Parathyroid adenoma (tissue), 2 donors: ENCODE results near the gene MLLT3.

Experiments
- H2AFZ ChIP-seq: fragments of 300-600 bp; sonication (generic); one replicate; pipeline ENCODE4 v1.7.0; 2017; ENCODE audit warnings: antibody characterized with exemption, mild to moderate bottlenecking
- H3K27ac ChIP-seq: fragments of 300-600 bp; sonication (generic); one replicate; pipeline ENCODE4 v1.7.0; 2017
- H3K27me3 ChIP-seq: fragments of 300-600 bp; sonication (generic); one replicate; pipeline ENCODE4 v1.7.0; 2017; ENCODE audit warnings: low read length; ENCODE audit not compliant: control insufficient read depth, insufficient read depth
- H3K36me3 ChIP-seq: fragments of 300-600 bp; sonication (generic); one replicate; pipeline ENCODE4 v1.7.0; 2017; ENCODE audit warnings: low read length; ENCODE audit not compliant: control insufficient read depth, insufficient read depth
- H3K4me1 ChIP-seq: fragments of 300-600 bp; sonication (generic); one replicate; pipeline ENCODE4 v1.7.0; 2017; ENCODE audit warnings: control low read depth
- H3K4me2 ChIP-seq: fragments of 300-600 bp; sonication (generic); one replicate; pipeline ENCODE4 v1.7.0; 2017; ENCODE audit warnings: low read length
- H3K4me3 ChIP-seq: fragments of 300-600 bp; sonication (generic); one replicate; pipeline ENCODE4 v1.7.0; 2017; ENCODE audit warnings: low read depth, low read length
- H3K79me2 ChIP-seq: fragments of 300-600 bp; sonication (generic); one replicate; pipeline ENCODE4 v1.7.0; 2017; ENCODE audit warnings: control low read depth
- H3K9ac ChIP-seq: fragments of 300-600 bp; sonication (generic); one replicate; pipeline ENCODE4 v1.7.0; 2017; ENCODE audit warnings: mild to moderate bottlenecking
- H3K9me3 ChIP-seq: fragments of 300-600 bp; sonication (generic); one replicate; pipeline ENCODE4 v1.7.0; 2017; ENCODE audit warnings: low read length; ENCODE audit not compliant: control insufficient read depth
- TF ChIP-seq, protein P1 (sequence below): fragments of 300-600 bp; sonication (generic); IDR thresholded peaks from one replicate; pipeline ENCODE4 v1.7.0; 2017; ENCODE audit warnings: antibody characterized with exemption, mild to moderate bottlenecking
- donor health status: primary hyperparathyroidism.

MLLT3 gene

DNA sequence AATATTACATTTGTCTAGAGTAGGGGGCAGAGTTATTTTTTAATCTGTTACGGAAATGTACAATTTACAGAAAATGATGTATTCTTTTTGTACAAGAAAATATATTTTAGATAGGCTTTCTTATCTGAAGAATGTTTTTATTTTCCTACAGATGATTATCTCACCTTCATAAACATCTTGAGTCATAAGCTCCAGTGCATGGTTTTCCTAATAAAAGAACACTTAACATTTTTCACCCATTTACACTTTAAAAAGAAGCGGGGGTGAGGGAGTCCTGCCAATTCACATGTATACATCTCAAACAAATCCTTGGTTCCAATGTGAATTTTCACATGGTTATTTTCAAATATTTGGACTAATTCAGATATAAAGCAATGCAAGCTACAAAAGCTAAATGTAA lies 85.0 kb downstream of the MLLT3 start:
- no peaks in the 10 kb centered on the region for H3K27me3 ChIP-seq

DNA sequence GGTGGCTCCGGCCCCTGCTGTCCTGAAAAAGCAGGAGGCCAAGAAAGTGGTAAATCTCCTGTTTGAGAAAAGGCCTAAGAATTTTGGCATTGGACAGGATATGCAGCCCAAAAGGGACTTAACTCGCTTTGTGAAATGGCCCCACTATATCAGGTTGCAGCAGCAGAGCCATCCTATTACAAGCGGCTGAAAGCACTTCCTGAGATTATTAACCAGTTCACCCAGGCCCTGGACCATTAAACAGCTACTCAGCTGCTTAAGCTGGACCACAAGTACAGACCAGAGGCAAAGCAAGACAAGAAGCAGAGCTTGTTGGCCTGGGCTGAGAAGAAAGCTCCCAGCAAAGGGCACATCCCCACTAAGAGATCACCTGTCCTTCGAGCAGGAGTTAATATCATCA lies 89.7 kb downstream of the MLLT3 start:
- Histone ChIP-seq H3K27me3 (no peaks in the 10 kb centered on the region), H2AFZ (no peak overlapping the region), H3K4me1 (no peaks in the 10 kb centered on the region), H3K9ac (no peak overlapping the region), H3K9me3 (no peaks in the 10 kb centered on the region), H3K79me2 (no peaks in the 10 kb centered on the region), H3K27ac (no peak overlapping the region), H3K36me3 (no peaks in the 10 kb centered on the region), H3K4me3 (no peak overlapping the region), H3K4me2 (no peak overlapping the region)
- TF ChIP-seq, protein P1, sequence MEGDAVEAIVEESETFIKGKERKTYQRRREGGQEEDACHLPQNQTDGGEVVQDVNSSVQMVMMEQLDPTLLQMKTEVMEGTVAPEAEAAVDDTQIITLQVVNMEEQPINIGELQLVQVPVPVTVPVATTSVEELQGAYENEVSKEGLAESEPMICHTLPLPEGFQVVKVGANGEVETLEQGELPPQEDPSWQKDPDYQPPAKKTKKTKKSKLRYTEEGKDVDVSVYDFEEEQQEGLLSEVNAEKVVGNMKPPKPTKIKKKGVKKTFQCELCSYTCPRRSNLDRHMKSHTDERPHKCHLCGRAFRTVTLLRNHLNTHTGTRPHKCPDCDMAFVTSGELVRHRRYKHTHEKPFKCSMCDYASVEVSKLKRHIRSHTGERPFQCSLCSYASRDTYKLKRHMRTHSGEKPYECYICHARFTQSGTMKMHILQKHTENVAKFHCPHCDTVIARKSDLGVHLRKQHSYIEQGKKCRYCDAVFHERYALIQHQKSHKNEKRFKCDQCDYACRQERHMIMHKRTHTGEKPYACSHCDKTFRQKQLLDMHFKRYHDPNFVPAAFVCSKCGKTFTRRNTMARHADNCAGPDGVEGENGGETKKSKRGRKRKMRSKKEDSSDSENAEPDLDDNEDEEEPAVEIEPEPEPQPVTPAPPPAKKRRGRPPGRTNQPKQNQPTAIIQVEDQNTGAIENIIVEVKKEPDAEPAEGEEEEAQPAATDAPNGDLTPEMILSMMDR = no peak

More for the DNA sequence above, 85.0 kb downstream of the MLLT3 start:
- Histone ChIP-seq H3K36me3 (no peaks in the 10 kb centered on the region), H3K4me2 (no peak overlapping the region), H3K4me1 (no peaks in the 10 kb centered on the region), H3K9ac (no peak overlapping the region), H3K79me2 (peaks cover 3% of the 10 kb centered on the region), H2AFZ (no peak overlapping the region), H3K27ac (no peak overlapping the region), H3K4me3 (no peak overlapping the region), H3K9me3 (no peaks in the 10 kb centered on the region)
- TF ChIP-seq, protein P1 = no peak

DNA sequence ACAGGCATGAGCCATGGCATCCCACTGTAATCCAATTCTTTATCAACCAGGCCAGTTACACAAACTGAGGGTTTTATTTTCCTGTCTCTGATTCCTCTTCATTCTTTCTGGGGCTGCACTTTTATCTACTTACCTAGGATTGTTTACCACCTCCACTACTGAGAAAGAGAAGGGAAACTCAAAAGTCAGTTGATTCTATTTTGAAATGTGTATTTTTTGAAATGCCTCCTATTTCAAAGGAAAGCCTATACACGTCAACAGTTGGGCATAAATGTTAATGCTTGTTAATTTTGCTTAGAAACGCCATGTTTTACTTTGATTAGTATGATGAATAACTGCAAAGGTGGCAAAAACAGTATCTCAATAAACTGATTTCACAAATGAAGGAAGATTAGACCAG lies 92.5 kb downstream of the MLLT3 start:
- Histone ChIP-seq H3K9ac (no peak overlapping the region), H3K27ac (no peak overlapping the region), H2AFZ (no peak overlapping the region), H3K4me3 (no peak overlapping the region), H3K36me3 (no peaks in the 10 kb centered on the region), H3K4me1 (no peaks in the 10 kb centered on the region), H3K27me3 (no peaks in the 10 kb centered on the region), H3K9me3 (no peaks in the 10 kb centered on the region), H3K79me2 (no peaks in the 10 kb centered on the region), H3K4me2 (no peak overlapping the region)
- TF ChIP-seq, protein P1 = no peak

DNA sequence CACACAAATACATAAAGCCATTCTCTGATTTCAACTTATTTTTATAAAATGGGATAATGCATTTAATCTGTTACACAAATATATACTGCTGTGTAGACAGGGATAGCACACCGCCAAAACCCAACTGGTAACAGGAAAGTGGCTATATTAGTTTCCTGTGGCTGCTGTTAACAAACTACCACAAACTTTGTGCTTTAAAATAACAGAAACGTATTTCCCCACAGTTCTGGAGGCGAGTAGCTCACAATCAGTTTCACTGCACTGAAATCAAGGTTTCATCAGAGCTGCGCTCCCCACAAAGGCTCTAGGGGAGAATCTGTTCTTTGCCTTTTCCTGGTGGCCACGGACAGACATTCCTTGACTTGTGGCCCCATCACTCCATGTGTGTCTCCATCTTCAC lies 94.0 kb downstream of the MLLT3 start:
- no peaks in the 10 kb centered on the region for H3K9me3 ChIP-seq
- TF ChIP-seq, protein P1 = no peak
- H3K4me1 ChIP-seq = no peaks in the 10 kb centered on the region
- H3K27me3 ChIP-seq = no peaks in the 10 kb centered on the region
- no peak overlapping the region for H3K27ac ChIP-seq
- H3K4me3 ChIP-seq = no peak overlapping the region
- no peak overlapping the region for H3K4me2 ChIP-seq
- H3K79me2 ChIP-seq = peaks cover 3% of the 10 kb centered on the region
- H3K36me3 ChIP-seq = no peaks in the 10 kb centered on the region
- no peak overlapping the region for H2AFZ ChIP-seq
- H3K9ac ChIP-seq = no peak overlapping the region

DNA sequence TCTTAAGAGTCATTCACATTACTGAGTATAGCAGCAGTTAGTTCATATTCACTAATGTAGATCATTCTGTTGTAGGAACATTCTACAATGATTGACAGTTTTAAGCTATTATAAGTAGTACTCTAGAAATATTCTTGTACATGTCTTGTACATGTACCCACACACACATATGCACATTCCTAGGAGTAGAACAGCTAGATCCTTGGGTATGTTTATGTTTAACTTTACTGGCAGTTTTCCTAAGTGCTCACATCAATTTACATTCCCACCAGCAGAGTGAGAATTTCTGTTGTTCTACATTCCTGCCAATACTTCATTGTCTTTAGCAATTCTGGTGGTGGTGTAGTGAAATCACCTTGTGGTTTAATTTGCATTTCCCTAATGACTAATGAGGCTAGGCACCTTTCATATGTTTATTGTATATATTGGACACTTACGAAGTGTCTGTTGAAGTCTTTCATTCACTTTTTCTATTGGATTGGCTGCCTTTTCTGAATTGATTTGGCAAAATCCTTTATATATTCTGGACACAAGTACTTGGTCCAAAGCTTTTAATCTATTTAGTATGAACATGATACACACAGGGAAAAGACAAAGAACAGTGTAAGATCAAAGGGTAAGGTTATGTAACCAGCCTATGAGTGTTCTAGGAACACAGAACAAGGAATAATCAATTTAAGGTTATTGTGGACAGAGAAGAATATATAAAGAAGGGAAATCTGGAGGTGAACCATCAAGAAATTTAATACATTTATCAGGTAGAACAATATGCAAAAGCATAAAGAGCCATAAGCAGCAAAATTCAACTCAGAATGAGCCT lies 95.6 kb downstream of the MLLT3 start:
- Histone ChIP-seq H2AFZ (no peak overlapping the region), H3K9ac (no peak overlapping the region), H3K27ac (no peak overlapping the region), H3K9me3 (no peaks in the 10 kb centered on the region), H3K4me3 (no peak overlapping the region), H3K79me2 (peaks cover 3% of the 10 kb centered on the region), H3K4me2 (no peak overlapping the region), H3K36me3 (no peaks in the 10 kb centered on the region), H3K4me1 (no peaks in the 10 kb centered on the region), H3K27me3 (no peaks in the 10 kb centered on the region)
- TF ChIP-seq, protein P1 = no peak
